HG03432 (cell line): ENCODE measurements around the gene ZBTB44.

Source experiments
- ATAC-seq: cut with Tn5 transposase; IDR thresholded peaks from one replicate; pipeline ENCODE4 v1.9.1; 2021; ENCODE audit warnings: mild to moderate bottlenecking, moderate library complexity; ENCODE audit not compliant: unreplicated experiment

Gene ZBTB44

DNA sequence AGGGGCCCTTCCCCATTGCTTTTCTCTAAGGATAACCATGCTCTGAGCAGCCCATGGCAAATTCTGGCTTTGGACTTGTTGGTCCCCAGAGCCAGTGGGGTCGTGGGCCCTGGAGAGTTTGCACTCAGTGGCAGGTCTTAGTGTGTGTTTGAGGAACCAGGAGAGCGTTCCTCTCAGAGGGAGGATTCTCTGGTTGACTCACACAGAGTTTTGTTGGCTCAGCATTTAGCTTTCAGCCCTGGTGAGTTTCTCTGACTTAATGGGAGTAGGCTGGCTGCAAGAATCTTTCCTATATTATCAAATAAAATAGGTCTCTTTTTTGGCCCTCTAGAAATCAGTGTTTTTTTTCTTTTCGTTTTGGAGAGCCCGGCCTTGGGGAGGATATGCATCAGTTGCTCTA lies 134.2 kb downstream of the ZBTB44 start:
- ATAC-seq = peak; percentile 62

DNA sequence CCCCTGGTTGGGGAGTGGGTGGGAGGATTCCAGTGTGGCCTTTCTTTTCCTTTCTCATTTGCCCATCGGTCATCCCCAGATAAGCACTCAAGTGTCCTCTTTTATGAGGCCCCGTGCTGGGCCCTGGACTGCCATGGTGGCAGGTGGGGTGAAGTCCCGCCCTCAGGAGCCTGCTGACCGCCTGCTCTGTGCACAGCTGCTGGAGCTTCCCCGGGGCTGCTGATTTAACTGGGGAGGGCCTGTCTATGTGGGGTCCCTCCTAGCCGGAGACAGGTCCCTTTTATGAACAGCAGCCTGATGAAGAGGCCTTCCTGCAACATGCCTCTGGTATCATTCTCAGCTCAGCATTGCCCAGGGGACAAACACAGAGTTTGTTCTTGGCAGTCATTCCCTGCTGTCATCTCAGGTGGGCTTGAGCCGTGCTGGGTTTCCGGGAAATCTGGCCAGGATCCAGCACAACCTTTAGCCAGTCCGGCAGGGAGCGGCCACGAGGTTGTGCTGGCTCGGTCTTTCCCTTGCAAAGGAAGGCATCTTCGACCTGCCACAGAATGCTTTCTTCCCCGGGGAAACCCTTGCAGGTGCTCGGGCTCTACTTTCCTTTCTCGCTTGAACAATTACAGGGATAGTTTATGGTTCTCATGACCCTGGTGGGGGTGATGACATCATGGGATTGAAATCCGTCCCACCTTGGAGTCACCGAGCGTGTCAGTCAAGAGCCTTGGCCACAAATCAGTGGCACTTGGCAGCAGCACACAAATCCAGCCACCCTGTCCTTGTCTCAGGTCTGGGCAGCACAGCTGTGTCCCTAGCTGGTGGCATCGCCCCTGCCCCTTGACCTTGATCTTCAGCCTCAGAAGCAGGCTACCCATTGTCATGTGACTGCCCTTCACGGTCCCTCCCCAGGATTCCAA lies 135.1 kb downstream of the ZBTB44 start:
- ATAC-seq = no peak

DNA sequence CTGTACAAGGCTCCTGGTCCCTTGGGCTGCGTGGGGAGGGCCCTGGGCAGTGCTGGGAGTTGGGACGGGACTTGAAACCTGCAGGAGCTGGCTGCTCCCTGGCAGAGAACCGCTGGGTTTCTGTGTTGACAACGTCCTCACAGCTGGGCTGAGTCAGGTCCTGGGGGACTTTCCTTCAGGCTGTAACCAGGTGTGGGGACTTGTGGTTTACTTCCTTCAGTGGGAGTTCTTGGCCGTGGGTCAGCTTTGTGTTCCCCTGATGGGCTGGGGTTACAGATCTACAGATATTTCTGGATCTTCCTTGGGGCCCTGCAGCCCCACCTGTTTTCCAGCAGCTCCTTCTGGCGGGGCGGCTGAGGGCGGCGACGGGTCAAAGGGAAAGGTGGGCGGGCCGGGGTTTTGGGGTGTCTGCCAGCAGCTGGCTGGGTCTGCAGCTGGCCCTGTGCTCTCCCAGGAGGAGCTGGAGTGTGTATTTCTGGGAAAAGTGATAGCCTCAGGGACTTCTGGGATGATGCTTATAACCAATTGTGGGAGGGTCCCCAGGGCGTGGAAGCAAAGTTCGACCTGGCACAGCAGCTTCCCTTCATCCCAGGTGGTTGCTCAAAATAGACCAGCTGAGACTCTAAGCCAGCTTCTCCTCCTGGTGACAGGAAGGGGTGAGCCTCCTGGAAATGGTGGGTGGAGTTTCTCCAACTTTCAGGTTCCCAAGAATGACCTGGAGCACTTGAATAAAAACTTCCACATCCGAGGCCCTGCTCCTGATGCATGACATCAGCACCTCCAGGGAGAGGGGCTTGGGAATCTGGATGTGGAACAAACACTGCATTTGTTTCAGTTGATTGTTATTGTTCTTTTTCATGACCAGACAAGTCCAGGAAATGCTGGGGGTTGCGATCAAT lies 136.0 kb downstream of the ZBTB44 start:
- no peak for ATAC-seq

DNA sequence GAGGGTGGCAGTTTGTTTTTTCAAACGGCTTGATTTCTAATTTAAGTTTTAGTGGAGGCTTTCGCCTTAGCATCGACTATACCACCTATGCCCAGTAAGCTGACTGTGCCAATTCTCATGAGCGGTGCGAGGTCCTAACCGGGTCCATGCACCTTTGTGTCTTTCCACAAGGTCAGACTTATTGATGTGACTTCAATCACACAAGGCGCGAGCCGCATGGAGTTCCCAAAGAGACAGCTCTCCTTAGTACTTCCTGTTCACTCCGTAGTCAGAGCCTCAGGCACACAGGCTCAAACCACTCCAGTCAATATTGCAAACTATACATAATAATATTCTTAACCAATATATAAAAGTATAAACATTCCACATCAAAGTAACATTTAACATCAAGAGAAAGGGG lies 136.9 kb downstream of the ZBTB44 start:
- ATAC-seq = no peak
